ENCODE data around the gene MYCBPAP. TPM values are rescaled to one million over a fixed set of nuclear protein-coding genes. Genes with fewer than 3 reads are reported as not detected.

MYCBPAP gene
- total and polyA plus RNA-seq, 3 donors from 2014 or later, result 75.9 to 315 (median 91.7) TPM

DNA sequence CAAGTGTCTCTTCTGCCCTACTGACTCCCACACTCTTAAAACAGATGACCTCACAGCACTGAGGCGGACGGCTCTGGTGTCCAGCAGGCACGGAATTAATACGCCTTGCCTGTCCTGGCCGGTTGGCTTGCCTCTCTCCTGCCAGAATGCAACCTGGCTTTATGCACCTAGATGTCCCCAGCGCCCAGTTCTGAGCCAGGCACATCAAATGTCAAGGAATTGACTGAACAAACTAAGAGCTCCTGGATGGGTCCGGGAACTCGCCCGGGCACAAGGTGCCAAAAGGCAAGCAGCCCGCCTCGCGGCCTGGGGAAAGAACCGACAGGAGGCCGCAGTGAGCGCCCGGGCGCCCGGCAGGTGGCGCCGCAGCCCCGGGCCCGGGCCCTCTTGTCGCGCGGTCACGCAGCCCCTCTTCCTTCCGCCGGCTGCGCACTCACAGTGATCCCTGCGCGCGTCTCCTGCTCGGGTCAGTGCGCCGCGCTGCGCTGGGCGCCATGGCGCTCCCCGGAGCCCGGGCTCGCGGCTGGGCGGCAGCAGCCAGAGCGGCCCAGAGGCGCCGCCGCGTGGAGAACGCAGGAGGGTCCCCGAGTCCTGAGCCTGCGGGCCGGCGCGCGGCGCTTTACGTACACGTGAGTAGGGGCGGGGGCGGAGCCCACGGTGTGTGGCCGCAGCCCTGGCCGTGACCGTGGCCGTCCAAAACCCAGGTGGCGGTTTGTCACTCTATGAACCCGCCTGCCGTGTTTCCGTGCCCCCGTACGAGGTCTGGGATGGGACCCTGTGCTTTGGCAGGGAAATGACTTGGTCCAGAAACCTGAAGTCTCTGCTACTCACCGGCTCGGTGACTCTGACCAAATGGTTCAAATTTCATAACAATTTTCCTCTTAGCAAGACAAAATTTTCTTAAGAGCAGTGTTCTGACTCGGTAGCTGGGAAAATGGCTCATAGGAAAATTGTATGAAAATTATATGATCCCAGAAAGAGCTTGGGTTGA lies 29.6 kb upstream of the MYCBPAP start, which contains the start of gene RSAD1:
TSS of gene RSAD1 (plus strand) at position 470 of the 991 bp plus-strand sequence. CDS start at position 495, 25 bp downstream.
- H3K4me1 ChIP-seq, result peaks cover 22% of the 10 kb centered on the region
- peak within 1 kb of the TSS; percentile 85 to 93 for H3K27ac ChIP-seq
- peak within 1 kb of the TSS; percentile 78 to 79 for H3K4me3 ChIP-seq
- TF ChIP-seq POLR2A (IDR thresholded peaks at IDR 0.05), result no peak
- TF ChIP-seq, protein P1, sequence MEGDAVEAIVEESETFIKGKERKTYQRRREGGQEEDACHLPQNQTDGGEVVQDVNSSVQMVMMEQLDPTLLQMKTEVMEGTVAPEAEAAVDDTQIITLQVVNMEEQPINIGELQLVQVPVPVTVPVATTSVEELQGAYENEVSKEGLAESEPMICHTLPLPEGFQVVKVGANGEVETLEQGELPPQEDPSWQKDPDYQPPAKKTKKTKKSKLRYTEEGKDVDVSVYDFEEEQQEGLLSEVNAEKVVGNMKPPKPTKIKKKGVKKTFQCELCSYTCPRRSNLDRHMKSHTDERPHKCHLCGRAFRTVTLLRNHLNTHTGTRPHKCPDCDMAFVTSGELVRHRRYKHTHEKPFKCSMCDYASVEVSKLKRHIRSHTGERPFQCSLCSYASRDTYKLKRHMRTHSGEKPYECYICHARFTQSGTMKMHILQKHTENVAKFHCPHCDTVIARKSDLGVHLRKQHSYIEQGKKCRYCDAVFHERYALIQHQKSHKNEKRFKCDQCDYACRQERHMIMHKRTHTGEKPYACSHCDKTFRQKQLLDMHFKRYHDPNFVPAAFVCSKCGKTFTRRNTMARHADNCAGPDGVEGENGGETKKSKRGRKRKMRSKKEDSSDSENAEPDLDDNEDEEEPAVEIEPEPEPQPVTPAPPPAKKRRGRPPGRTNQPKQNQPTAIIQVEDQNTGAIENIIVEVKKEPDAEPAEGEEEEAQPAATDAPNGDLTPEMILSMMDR (IDR thresholded peaks at IDR 0.05), result peak; percentile 85 to 95 (median 91)
- 0 to 1% methylated on average over 32 to 61 of the region's 75 CpGs for WGBS, 2 donors
- DNase-seq, result peak; percentile 90
- no peaks in the 10 kb centered on the region for H3K9me3 ChIP-seq
- no peaks in the 10 kb centered on the region for H3K36me3 ChIP-seq (ENCODE audit: low read depth, missing control alignments)
- intact Hi-C loops (cut with DNase I; ENCODE audit: low total_unique reads), result loop anchor here (10.0 kb wide), 1 partner anchor 104 kb away; the partner anchor contains the start of genes EME1 and MRPL27
- no peaks in the 10 kb centered on the region for H3K27me3 ChIP-seq

DNA sequence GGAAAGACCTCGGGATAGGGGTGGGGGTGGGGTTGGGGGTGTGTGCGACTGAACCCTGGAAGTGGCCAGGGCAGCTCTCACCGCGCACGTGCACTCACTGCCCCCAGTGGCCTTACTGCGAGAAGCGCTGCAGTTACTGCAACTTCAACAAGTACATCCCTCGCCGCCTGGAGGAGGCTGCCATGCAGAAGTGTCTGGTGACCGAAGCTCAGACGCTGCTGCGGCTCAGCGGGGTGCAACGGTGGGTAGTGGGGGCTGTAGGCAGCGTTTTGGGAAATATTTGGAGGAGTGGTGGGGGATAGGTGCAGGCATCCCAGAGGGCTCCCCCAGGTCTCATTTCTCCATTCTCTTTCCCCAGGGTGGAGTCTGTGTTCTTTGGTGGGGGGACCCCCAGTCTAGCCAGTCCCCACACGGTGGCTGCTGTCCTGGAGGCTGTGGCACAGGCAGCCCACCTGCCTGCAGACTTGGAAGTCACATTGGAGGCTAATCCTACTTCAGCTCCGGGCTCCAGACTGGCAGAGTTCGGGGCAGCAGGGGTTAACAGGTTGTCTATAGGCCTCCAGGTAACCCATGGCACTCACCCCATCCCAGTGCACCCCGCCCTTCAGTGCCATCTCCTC lies 28.6 kb upstream of the MYCBPAP start:
- Histone ChIP-seq H3K9me3 (no peaks in the 10 kb centered on the region), H3K36me3 (ENCODE audit: low read depth, missing control alignments) (no peaks in the 10 kb centered on the region), H3K4me1 (peaks cover 22% of the 10 kb centered on the region), H3K4me3 (peak overlapping the region; percentile 78 to 79), H3K27me3 (no peaks in the 10 kb centered on the region), H3K27ac (peak overlapping the region; percentile 85 to 93)
- WGBS, 2 donors, result 10 to 13% methylated on average over 15 to 19 of the region's 19 CpGs
- peak; percentile 91 for DNase-seq
- TF ChIP-seq, protein P1 (IDR thresholded peaks at IDR 0.05), result peak; percentile 24 to 53 (median 42)
- no peak for TF ChIP-seq POLR2A (IDR thresholded peaks at IDR 0.05)
- intact Hi-C loops (cut with DNase I; ENCODE audit: low total_unique reads), result loop anchor here (5.0 to 10.0 kb wide), 3 partner anchors 63 to 145 kb away; partner anchors contain the start of genes EME1 and MRPL27

DNA sequence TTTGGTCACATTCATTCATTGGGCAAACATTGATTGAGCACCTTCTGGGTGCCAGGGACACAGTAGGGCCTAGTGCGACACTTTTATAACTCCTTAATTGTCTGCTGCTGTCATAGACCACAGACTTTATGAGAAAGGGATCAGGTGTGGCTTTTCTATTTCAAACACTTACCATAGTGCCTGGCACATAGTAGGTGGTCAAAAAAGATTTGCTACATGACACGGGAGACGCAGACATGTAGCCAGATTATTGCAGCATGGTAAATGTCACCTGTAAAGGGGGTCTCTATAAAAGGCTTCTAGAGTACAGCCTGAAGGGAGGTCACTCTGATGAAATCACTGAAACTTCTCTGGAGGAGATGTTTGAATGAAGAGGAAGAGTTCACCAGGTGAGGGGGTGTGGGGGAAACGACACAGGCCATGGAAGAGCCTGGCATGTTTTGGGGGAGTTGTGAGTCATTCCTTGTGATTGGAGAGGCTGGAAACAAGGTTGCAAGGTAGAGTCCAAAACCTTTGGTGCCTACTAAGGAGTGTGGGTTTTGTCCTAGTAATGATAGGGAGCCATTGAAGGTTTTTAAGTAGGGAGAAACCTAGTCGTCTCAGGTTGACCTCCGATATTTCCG lies 28.0 kb upstream of the MYCBPAP start:
- no peak for DNase-seq
- H3K9me3 ChIP-seq, result no peaks in the 10 kb centered on the region
- TF ChIP-seq POLR2A (IDR thresholded peaks at IDR 0.05), result no peak
- TF ChIP-seq, protein P1 (IDR thresholded peaks at IDR 0.05), result no peak
- intact Hi-C loops (cut with DNase I; ENCODE audit: low total_unique reads), result loop anchor here (5.0 to 10.0 kb wide), 2 partner anchors 62 to 145 kb away; no protein-coding TSS in a partner anchor
- H3K27me3 ChIP-seq, result no peaks in the 10 kb centered on the region
- H3K4me3 ChIP-seq, result no peak overlapping the region
- H3K27ac ChIP-seq, result no peak overlapping the region
- 79 to 81% methylated on average over 7 of the region's 7 CpGs for WGBS, 2 donors
- no peaks in the 10 kb centered on the region for H3K36me3 ChIP-seq (ENCODE audit: low read depth, missing control alignments)
- peaks cover 22% of the 10 kb centered on the region for H3K4me1 ChIP-seq

DNA sequence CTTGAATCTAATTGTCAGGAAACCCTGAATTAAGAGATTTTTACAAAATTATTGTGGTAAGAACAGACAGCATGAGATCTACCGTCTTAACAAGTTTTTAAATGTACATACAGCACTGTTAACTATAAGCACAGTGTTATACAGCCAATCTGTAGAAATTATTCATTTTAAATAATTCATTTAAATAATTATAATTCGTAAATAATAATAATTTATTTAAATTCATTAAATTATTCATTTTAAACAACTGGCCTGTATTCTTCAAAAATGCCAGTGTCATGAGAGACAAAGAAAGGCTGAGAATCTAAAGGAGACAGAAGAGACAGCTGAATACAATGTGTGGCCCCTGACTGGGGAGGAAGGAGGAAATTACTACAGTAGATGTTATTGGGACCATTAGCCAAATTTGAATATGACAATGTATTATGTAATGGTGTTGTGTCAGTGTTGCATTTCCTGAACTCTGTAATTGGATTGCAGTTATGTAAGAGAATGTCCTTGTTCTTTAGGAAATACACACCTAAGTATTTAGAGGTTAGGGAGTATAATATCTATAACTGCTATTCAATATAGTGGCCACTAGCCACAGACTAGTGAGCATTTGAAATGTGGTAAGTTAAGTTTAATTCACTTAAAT lies 27.3 kb upstream of the MYCBPAP start:
- Histone ChIP-seq H3K27me3 (no peaks in the 10 kb centered on the region), H3K9me3 (no peaks in the 10 kb centered on the region), H3K4me3 (no peak overlapping the region), H3K36me3 (ENCODE audit: low read depth, missing control alignments) (no peaks in the 10 kb centered on the region), H3K4me1 (peaks cover 22% of the 10 kb centered on the region), H3K27ac (no peak overlapping the region)
- intact Hi-C loops (cut with DNase I; ENCODE audit: low total_unique reads), result loop anchor here (5.0 to 10.0 kb wide), 2 partner anchors 61 to 144 kb away; no protein-coding TSS in a partner anchor
- TF ChIP-seq, protein P1 (IDR thresholded peaks at IDR 0.05), result no peak
- TF ChIP-seq POLR2A (IDR thresholded peaks at IDR 0.05), result no peak
- no peak for DNase-seq
- WGBS, 2 donors, result 86 to 93% methylated on average over 2 of the region's 2 CpGs

All from testis (tissue), 3 donors.